Endothelial cell of umbilical vein (primary cell): ENCODE measurements around the gene PODXL2. TPM values are rescaled to one million over a fixed set of nuclear protein-coding genes. Genes with fewer than 3 reads are reported as not detected.

Experiments used
- BruUV-seq: library from RNA; stranded (reverse); fragments of 400-500 nt; replicated peaks from 2 replicates; lab custom pipeline; 2021; lab: Mats Ljungman, UMichigan
- CTCF ChIA-PET: fragments of 300-600, 350-600 bp; sonication (Branson Sonifier 250); formaldehyde crosslinking; loops from one replicate; lab custom pipeline; 2021; ENCODE audit warnings: antibody characterized with exemption, inconsistent platforms; lab: Charles Lee
- POLR2A ChIA-PET: fragments of 300-600, 350-600 bp; sonication (Branson Sonifier 250); formaldehyde crosslinking; loops from one replicate; lab custom pipeline; 2021; ENCODE audit warnings: antibody characterized with exemption, inconsistent platforms; lab: Charles Lee
- DNase-seq: peaks from one replicate; pipeline ENCODE4 v3.0.0-alpha.2; 2011; ENCODE audit warnings: low read depth, low spot score
- FAIRE-seq: peaks from 2 replicates; lab custom pipeline; 2011; peaks lifted over from hg19 to GRCh38; lab: Jason Lieb, UNC
- H2AFZ ChIP-seq: 2 replicates; pipeline ENCODE4 v1.6.0; 2012; ENCODE audit warnings: low read depth, low read length, control low read depth, inconsistent platforms
- H3K27ac ChIP-seq: 2 replicates; pipeline ENCODE4 v1.5.1; 2011; ENCODE audit warnings: low read depth, mild to moderate bottlenecking, control low read depth, low read length, moderate library complexity; ENCODE audit not compliant: insufficient read depth
- H3K27me3 ChIP-seq, 2 experiments: 2 replicates each; pipeline versions ENCODE4 v1.6.0 to v1.6.1; 2011; ENCODE audit warnings: low read length in 2 of 2, mixed read lengths in 1 of 2; ENCODE audit not compliant: control insufficient read depth in 2 of 2, insufficient read depth in 2 of 2
- H3K36me3 ChIP-seq, 2 experiments: 2 replicates in 1 of 2; 3 replicates in 1 of 2; pipeline ENCODE4 v1.5.1; 2011; ENCODE audit warnings: low read length in 2 of 2, mild to moderate bottlenecking in 1 of 2, moderate library complexity in 1 of 2; ENCODE audit not compliant: control insufficient read depth in 2 of 2, insufficient read depth in 2 of 2; ENCODE audit errors: extremely low read depth in 1 of 2
- H3K4me1 ChIP-seq: 3 replicates; pipeline ENCODE4 v1.5.1; 2011; ENCODE audit warnings: mild to moderate bottlenecking, low read length; ENCODE audit not compliant: control insufficient read depth, insufficient read depth; ENCODE audit errors: extremely low read depth
- H3K4me2 ChIP-seq: 2 replicates; pipeline ENCODE4 v1.6.1; 2011; ENCODE audit warnings: low read length, control low read depth, mixed read lengths; ENCODE audit not compliant: insufficient read depth
- H3K4me3 ChIP-seq, 3 experiments: fragments of 200-600 bp in 1 of 3; sonication (generic), shearing (Covaris generic) in 1 of 3; replicated peaks in 1 of 3; 2 replicates each; pipeline ENCODE4 v1.5.1; 2011 to 2016; ENCODE audit warnings: control low read depth in 3 of 3, low read length in 3 of 3, mild to moderate bottlenecking in 2 of 3, inconsistent platforms in 1 of 3, low read depth in 1 of 3, moderate library complexity in 1 of 3; ENCODE audit not compliant: insufficient read depth in 1 of 3
- H3K79me2 ChIP-seq: 2 replicates; pipeline ENCODE4 v1.6.0; 2012; ENCODE audit warnings: low read length, inconsistent platforms; ENCODE audit not compliant: control insufficient read depth, insufficient read depth
- H3K9ac ChIP-seq: replicated peaks from 2 replicates; pipeline ENCODE3; 2011; ENCODE audit warnings: low read length, control low read depth; ENCODE audit not compliant: insufficient read depth; ENCODE audit errors: extremely low read depth
- H3K9me1 ChIP-seq: replicated peaks from 3 replicates; pipeline ENCODE4 v1.6.0; 2011; ENCODE audit warnings: mild to moderate bottlenecking, low read length; ENCODE audit not compliant: control insufficient read depth, insufficient read depth; ENCODE audit errors: extremely low read depth
- H3K9me3 ChIP-seq: replicated peaks from 2 replicates; pipeline ENCODE4 v1.5.1; 2012; ENCODE audit warnings: low read length, inconsistent platforms; ENCODE audit not compliant: control insufficient read depth, insufficient read depth
- H4K20me1 ChIP-seq: replicated peaks from 2 replicates; pipeline ENCODE3; 2011; ENCODE audit warnings: mild to moderate bottlenecking, low read length; ENCODE audit not compliant: control insufficient read depth, insufficient read depth; ENCODE audit errors: extremely low read depth
- EZH2 ChIP-seq: IDR thresholded peaks from 2 replicates; pipeline ENCODE4 v1.6.1; 2012; ENCODE audit warnings: borderline replicate concordance, low read depth, mild to moderate bottlenecking, moderate library complexity, low read length, inconsistent platforms; ENCODE audit not compliant: severe bottlenecking
- FOS ChIP-seq: IDR thresholded peaks from 2 replicates; pipeline ENCODE4 v1.6.1; 2011; ENCODE audit warnings: mild to moderate bottlenecking, low read length, moderate library complexity, borderline replicate concordance; ENCODE audit not compliant: insufficient read depth
- JUN ChIP-seq: IDR thresholded peaks from 2 replicates; pipeline ENCODE4 v1.6.1; 2011; ENCODE audit warnings: borderline replicate concordance, low read depth; ENCODE audit not compliant: insufficient read length, insufficient read depth
- MYC ChIP-seq: IDR thresholded peaks from one replicate; pipeline ENCODE4 v1.6.1; 2011; ENCODE audit warnings: mild to moderate bottlenecking, low read depth, low read length
- POLR2A ChIP-seq: IDR thresholded peaks from 2 replicates; pipeline ENCODE4 v1.6.1; 2012; ENCODE audit warnings: low read depth, mild to moderate bottlenecking, control low read depth, low read length
- POLR2AphosphoS5 ChIP-seq: IDR thresholded peaks from 2 replicates; pipeline ENCODE4 v1.6.1; 2012; ENCODE audit warnings: low read depth, mild to moderate bottlenecking, control low read depth, low read length, moderate library complexity; ENCODE audit not compliant: insufficient read depth
- dilution Hi-C: fragments of 300-500 bp; cut with MboI; formaldehyde crosslinking; loops from one replicate; pipeline ENCODE4 v1.15.0; 2019; ENCODE audit warnings: low sequenced_read_pairs; ENCODE audit not compliant: extremely low pct_ligation_motif_present
- intact Hi-C: fragments of 100-400 bp; cut with micrococcal nuclease; formaldehyde crosslinking; loops from one replicate; pipeline ENCODE4 v1.10.0; 2022
- polyA plus RNA-seq, 4 experiments: library from polyadenylated mRNA; depleted of rRNA in 3 of 4; stranded (reverse) in 3 of 4; unstranded in 1 of 4; fragments of >200 nt; gene quantifications; 2 replicates each; pipeline versions ENCODE4 v1.2.1 to v1.2.3, GENCODE V29; 2011 to 2012; ENCODE audit warnings: missing spikeins in 1 of 4
- total RNA-seq: library from RNA; stranded (reverse); gene quantifications from 2 replicates; pipeline ENCODE4 v1.2.3, GENCODE V29; 2021
- TF ChIP-seq, protein P1 (sequence below), 2 donors: IDR thresholded peaks; 1 replicate in 1 of 2; 2 replicates in 1 of 2; pipeline ENCODE4 v1.5.1; 2011; ENCODE audit warnings: low read length in 2 of 2, mild to moderate bottlenecking in 2 of 2, moderate library complexity in 2 of 2, control low read depth in 1 of 2, inconsistent platforms in 1 of 2, low read depth in 1 of 2; ENCODE audit not compliant: insufficient read depth in 1 of 2; ENCODE audit errors: extremely low read depth in 1 of 2
- TF ChIP-seq, protein P2 (sequence below): IDR thresholded peaks from 2 replicates; pipeline ENCODE4 v1.6.1; 2011; ENCODE audit not compliant: insufficient read depth, insufficient read length

The PODXL2 gene
- total and polyA plus RNA-seq, 2 donors (not counting 3 experiments of a cell fraction or from before 2014, with no cell fraction given) = 5.5 to 6.5 TPM

DNA sequence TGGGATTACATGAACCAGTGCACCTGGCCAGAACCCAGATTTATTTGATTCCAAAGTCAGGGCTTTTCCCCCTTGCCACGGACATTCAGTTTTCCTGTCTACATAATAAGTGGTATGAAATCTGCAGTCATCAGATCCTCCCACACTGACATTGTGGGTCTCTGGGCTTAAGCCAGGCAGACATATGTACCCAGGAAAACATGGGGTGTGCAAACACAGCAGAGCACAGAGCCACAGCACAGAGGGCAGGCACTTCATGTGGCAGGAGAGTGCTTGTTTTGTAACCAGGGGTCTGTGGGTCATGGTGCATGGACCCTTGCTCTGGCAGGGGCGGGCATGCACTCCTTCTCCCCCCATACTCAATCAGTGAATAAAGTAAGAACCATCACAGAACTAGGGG, 37.7 kb downstream of the PODXL2 start:
- no peaks in the 10 kb centered on the region for H3K4me1 ChIP-seq
- no peak overlapping the region for H3K4me2 ChIP-seq
- BruUV-seq = no TSS peak
- DNase-seq (no peak), FAIRE-seq (no peak)
- no peaks in the 10 kb centered on the region for H3K9me1 ChIP-seq
- CTCF ChIA-PET = no interaction called here
- no peak overlapping the region for H2AFZ ChIP-seq
- no peak for TF ChIP-seq MYC
- TF ChIP-seq FOS = no peak
- TF ChIP-seq POLR2A = no peak
- no peak for TF ChIP-seq JUN
- TF ChIP-seq, protein P1, sequence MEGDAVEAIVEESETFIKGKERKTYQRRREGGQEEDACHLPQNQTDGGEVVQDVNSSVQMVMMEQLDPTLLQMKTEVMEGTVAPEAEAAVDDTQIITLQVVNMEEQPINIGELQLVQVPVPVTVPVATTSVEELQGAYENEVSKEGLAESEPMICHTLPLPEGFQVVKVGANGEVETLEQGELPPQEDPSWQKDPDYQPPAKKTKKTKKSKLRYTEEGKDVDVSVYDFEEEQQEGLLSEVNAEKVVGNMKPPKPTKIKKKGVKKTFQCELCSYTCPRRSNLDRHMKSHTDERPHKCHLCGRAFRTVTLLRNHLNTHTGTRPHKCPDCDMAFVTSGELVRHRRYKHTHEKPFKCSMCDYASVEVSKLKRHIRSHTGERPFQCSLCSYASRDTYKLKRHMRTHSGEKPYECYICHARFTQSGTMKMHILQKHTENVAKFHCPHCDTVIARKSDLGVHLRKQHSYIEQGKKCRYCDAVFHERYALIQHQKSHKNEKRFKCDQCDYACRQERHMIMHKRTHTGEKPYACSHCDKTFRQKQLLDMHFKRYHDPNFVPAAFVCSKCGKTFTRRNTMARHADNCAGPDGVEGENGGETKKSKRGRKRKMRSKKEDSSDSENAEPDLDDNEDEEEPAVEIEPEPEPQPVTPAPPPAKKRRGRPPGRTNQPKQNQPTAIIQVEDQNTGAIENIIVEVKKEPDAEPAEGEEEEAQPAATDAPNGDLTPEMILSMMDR (IDR thresholded peaks at IDR 0.05; ENCODE audit: extremely low read depth in 1 of 2, insufficient read depth in 1 of 2, low read depth in 1 of 2, low read length in 2 of 2) = no peak
- TF ChIP-seq, protein P2, sequence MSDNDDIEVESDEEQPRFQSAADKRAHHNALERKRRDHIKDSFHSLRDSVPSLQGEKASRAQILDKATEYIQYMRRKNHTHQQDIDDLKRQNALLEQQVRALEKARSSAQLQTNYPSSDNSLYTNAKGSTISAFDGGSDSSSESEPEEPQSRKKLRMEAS = no peak
- no peak for TF ChIP-seq POLR2AphosphoS5
- TF ChIP-seq EZH2 = no peak
- H3K4me3 ChIP-seq = no peak overlapping the region
- H3K36me3 ChIP-seq = no peaks in the 10 kb centered on the region
- H3K9me3 ChIP-seq = no peaks in the 10 kb centered on the region
- intact Hi-C loops (no loop called here), dilution Hi-C loops (no loop called here)
- no peaks in the 10 kb centered on the region for H3K79me2 ChIP-seq
- H3K27me3 ChIP-seq = no peaks in the 10 kb centered on the region
- H3K9ac ChIP-seq = no peak overlapping the region
- no peak overlapping the region for H3K27ac ChIP-seq
- POLR2A ChIA-PET = no interaction called here
- no peaks in the 10 kb centered on the region for H4K20me1 ChIP-seq
